ENCODE measurements around the gene SORL1. TPM values are rescaled to one million over a fixed set of nuclear protein-coding genes. Genes with fewer than 3 reads are reported as not detected.
A peak's percentile ranks its signal among the peaks of the same experiment; 100 is the strongest.

SORL1 gene
- total and polyA plus RNA-seq, 2 of the 13 experiments (the other 11 are each of a cell fraction or from before 2014, with no cell fraction given) = 21.3 to 148 TPM

- TF ChIP-seq ZHX1 (CRISPR knock-in tag; IDR thresholded peaks at IDR 0.05; ENCODE audit: low read depth) (no peak), PHF8 (CRISPR knock-in tag; IDR thresholded peaks at IDR 0.05) (no peak), ZNF879 (CRISPR knock-in tag; IDR thresholded peaks at IDR 0.05) (no peak), HMG20A (CRISPR knock-in tag; IDR thresholded peaks at IDR 0.05; ENCODE audit: borderline replicate concordance) (peak; percentile 46; the same call in 1 of the 2 replicates), PITX1 (CRISPR knock-in tag; IDR thresholded peaks at IDR 0.05) (0 out of 2 replicates have a peak, but pooled peaks have one; percentile 12), KDM6A (CRISPR knock-in tag; IDR thresholded peaks at IDR 0.05; ENCODE audit: low read depth) (no peak), UBTF (CRISPR knock-in tag; IDR thresholded peaks at IDR 0.05) (0 out of 2 replicates have a peak, but pooled peaks have one; percentile 32), SAP130 (CRISPR knock-in tag; IDR thresholded peaks at IDR 0.05; ENCODE audit: low read depth) (peak; percentile 70), IRF2 (CRISPR knock-in tag; IDR thresholded peaks at IDR 0.05) (peak; percentile 18; the same call in 1 of the 2 replicates), ZBTB25 (CRISPR knock-in tag; IDR thresholded peaks at IDR 0.05) (no peak), GPBP1L1 (CRISPR knock-in tag; IDR thresholded peaks at IDR 0.05) (no peak), CREM (IDR thresholded peaks at IDR 0.05) (peak; percentile 44; the same call in 1 of the 2 replicates), CREM (CRISPR knock-in tag; IDR thresholded peaks at IDR 0.05) (no peak), NR2F6 (IDR thresholded peaks at IDR 0.05) (peak; percentile 62), NR2F6 (CRISPR knock-in tag; IDR thresholded peaks at IDR 0.05) (peak; percentile 51), TBL1XR1 (IDR thresholded peaks at IDR 0.05; ENCODE audit: borderline replicate concordance, low read length, partially characterized antibody) (peak; percentile 7), ZMAT3 (CRISPR knock-in tag; conservative IDR thresholded peaks at IDR 0.05) (0 out of 2 replicates have a peak, but pooled peaks have one; percentile 29), ZNF746 (CRISPR knock-in tag; IDR thresholded peaks at IDR 0.05) (peak; percentile 20; the same call in 1 of the 2 replicates), SMAD3 (CRISPR knock-in tag; IDR thresholded peaks at IDR 0.05) (0 out of 2 replicates have a peak, but pooled peaks have one; percentile 14), RCOR2 (CRISPR knock-in tag; IDR thresholded peaks at IDR 0.05) (0 out of 2 replicates have a peak, but pooled peaks have one; percentile 2), STAT6 (CRISPR knock-in tag; IDR thresholded peaks at IDR 0.05; ENCODE audit: borderline replicate concordance) (0 out of 2 replicates have a peak, but pooled peaks have one; percentile 57)
Measured at GRCh38 chr11:121460941-121461514, 8.9 kb downstream of the SORL1 start (continued).

All from HepG2 (cell line).